ENCODE data around the gene PTPRN2.
"Not testable (repeated sequence)": the region's sequence is repeated elsewhere in the genome, so short reads cannot be mapped to it uniquely, and the experiment has no call there.

PTPRN2 gene

GRCh38 chr7:157903296-157903695, 684.3 kb downstream of the PTPRN2 start:
- no peak for DNase-seq

GRCh38 chr7:157901816-157902610, 685.6 kb downstream of the PTPRN2 start:
- not testable (repeated sequence) for DNase-seq

- DNase-seq, result no peak
Measured at GRCh38 chr7:157901166-157901565, 686.5 kb downstream of the PTPRN2 start.

GRCh38 chr7:157900556-157900955, 687.1 kb downstream of the PTPRN2 start:
- DNase-seq, result no peak

- peak; percentile 55 for DNase-seq
Measured at GRCh38 chr7:157900011-157900410, 687.6 kb downstream of the PTPRN2 start.

GRCh38 chr7:157898802-157899505, 688.7 kb downstream of the PTPRN2 start:
- DNase-seq, result no peak

GRCh38 chr7:157898261-157898660, 689.4 kb downstream of the PTPRN2 start:
- DNase-seq, result no peak

- no peak for DNase-seq
Measured at GRCh38 chr7:157897681-157898080, 689.9 kb downstream of the PTPRN2 start.

- DNase-seq, result no peak
Measured at GRCh38 chr7:157896774-157897555, 690.7 kb downstream of the PTPRN2 start.

- not testable (repeated sequence) for DNase-seq
Measured at GRCh38 chr7:157896376-157896675, 691.3 kb downstream of the PTPRN2 start.

- no peak for DNase-seq
Measured at GRCh38 chr7:157895520-157896375, 691.9 kb downstream of the PTPRN2 start.

GRCh38 chr7:157895098-157895497, 692.5 kb downstream of the PTPRN2 start:
- not testable (repeated sequence) for DNase-seq

GRCh38 chr7:157893535-157894044, 694.0 kb downstream of the PTPRN2 start:
- no peak for DNase-seq

- no peak for DNase-seq
Measured at GRCh38 chr7:157892751-157893523, 694.7 kb downstream of the PTPRN2 start.

GRCh38 chr7:157890921-157891401, 696.7 kb downstream of the PTPRN2 start:
- no peak for DNase-seq

GRCh38 chr7:157889480-157889879, 698.1 kb downstream of the PTPRN2 start:
- DNase-seq, result peak; percentile 18

- no peak for DNase-seq
Measured at GRCh38 chr7:157888579-157888978, 699.0 kb downstream of the PTPRN2 start.

GRCh38 chr7:157887400-157887799, 700.2 kb downstream of the PTPRN2 start:
- no peak for DNase-seq

GRCh38 chr7:157886711-157887110, 700.9 kb downstream of the PTPRN2 start:
- DNase-seq, result no peak

GRCh38 chr7:157886266-157886665, 701.4 kb downstream of the PTPRN2 start:
- no peak for DNase-seq

- DNase-seq, result no peak
Measured at GRCh38 chr7:157885140-157885539, 702.5 kb downstream of the PTPRN2 start.
